DMS153 (cell line): ENCODE data around the gene STX19.
A peak's percentile ranks its signal among the peaks of the same experiment; 100 is the strongest.

Source experiments
- DNase-seq: peaks from one replicate; lab custom pipeline; 2025; lab: John Stamatoyannopoulos, UW

Gene STX19

GRCh38 chr3:94026623-94027022 is 1.8 kb downstream of the STX19 start:
- no peak for DNase-seq

- DNase-seq, result no peak
These were observed 4.0 kb downstream of the STX19 start for GRCh38 chr3:94024385-94024784.

GRCh38 chr3:94020293-94020692 is 8.1 kb downstream of the STX19 start:
- no peak for DNase-seq

GRCh38 chr3:94019659-94020058 is 8.7 kb downstream of the STX19 start:
- no peak for DNase-seq

- DNase-seq, result no peak
These were observed 13.4 kb downstream of the STX19 start for GRCh38 chr3:94015025-94015424.

GRCh38 chr3:94012185-94012584 is 16.2 kb downstream of the STX19 start:
- DNase-seq, result no peak

GRCh38 chr3:94011233-94011711 is 17.1 kb downstream of the STX19 start:
- DNase-seq, result no peak

GRCh38 chr3:94009608-94010007 is 18.8 kb downstream of the STX19 start:
- no peak for DNase-seq

GRCh38 chr3:94008253-94008652 is 20.1 kb downstream of the STX19 start:
- DNase-seq, result no peak

GRCh38 chr3:94004301-94004910 is 24.0 kb downstream of the STX19 start:
- peak; percentile 16 for DNase-seq

- no peak for DNase-seq
These were observed 26.4 kb downstream of the STX19 start for GRCh38 chr3:94001827-94002495.

- DNase-seq, result no peak
These were observed 27.2 kb downstream of the STX19 start for GRCh38 chr3:94001191-94001590.

- DNase-seq, result no peak
These were observed 34.3 kb downstream of the STX19 start for GRCh38 chr3:93994056-93994455.

- DNase-seq, result no peak
These were observed 36.2 kb downstream of the STX19 start for GRCh38 chr3:93992207-93992606.

- no peak for DNase-seq
These were observed 36.8 kb downstream of the STX19 start for GRCh38 chr3:93991631-93992030.

GRCh38 chr3:93989241-93989640 is 39.2 kb downstream of the STX19 start:
- no peak for DNase-seq

- DNase-seq, result no peak
These were observed 39.6 kb downstream of the STX19 start for GRCh38 chr3:93988764-93989163.

GRCh38 chr3:93988283-93988682 is 40.1 kb downstream of the STX19 start:
- no peak for DNase-seq

- no peak for DNase-seq
These were observed 43.8 kb downstream of the STX19 start for GRCh38 chr3:93984618-93985017.

GRCh38 chr3:93983408-93983807 is 45.0 kb downstream of the STX19 start:
- no peak for DNase-seq

GRCh38 chr3:93981649-93982048 is 46.7 kb downstream of the STX19 start:
- DNase-seq, result no peak

GRCh38 chr3:93979850-93980676 is 48.3 kb downstream of the STX19 start, which contains the start of gene ARL13B:
TSS of gene ARL13B (plus strand) at chr3:93980155. CDS start at chr3:93980424, 269 bp downstream.
- DNase-seq, result peak; percentile 97
